Upper lobe of left lung (tissue), 6 donors: Measurements from ENCODE around the gene CNPY4. TPM values are rescaled to one million over a fixed set of nuclear protein-coding genes. Genes with fewer than 3 reads are reported as not detected.

Source experiments
- ATAC-seq, 2 donors: fragments of 200-7000 bp; cut with Tn5 transposase; one replicate each; pipeline ENCODE4 v1.9.1; 2022; ENCODE audit warnings: mild to moderate bottlenecking in 2 of 2, moderate library complexity in 2 of 2; ENCODE audit not compliant: low FRiP score in 2 of 2
- DNase-seq, 2 donors: peaks; one replicate each; pipeline ENCODE4 v3.0.0-alpha.2; 2019 to 2020
- H3K27ac ChIP-seq, 4 donors: fragments of 200-600 bp; sonication (generic); one replicate each; pipeline ENCODE4 v1.5.1; 2016 to 2019
- H3K27me3 ChIP-seq, 4 donors: fragments of 200-600 bp; sonication (generic); one replicate each; pipeline ENCODE4 v1.5.1; 2017 to 2019
- H3K36me3 ChIP-seq, 4 donors: fragments of 200-600 bp; sonication (generic); one replicate each; pipeline ENCODE4 v1.5.1; 2016 to 2019
- H3K4me1 ChIP-seq, 4 donors: fragments of 200-600 bp; sonication (generic); one replicate each; pipeline ENCODE4 v1.5.1; 2018 to 2019
- H3K4me3 ChIP-seq, 4 donors: fragments of 200-600 bp; sonication (generic); one replicate each; pipeline ENCODE4 v1.5.1; 2017 to 2019; ENCODE audit warnings: mild to moderate bottlenecking in 2 of 4, moderate library complexity in 1 of 4
- H3K9me3 ChIP-seq, 4 donors: fragments of 200-600 bp; sonication (generic); one replicate each; pipeline ENCODE4 v1.5.1; 2018 to 2019
- EP300 ChIP-seq, 4 donors: sonication (generic); formaldehyde crosslinking; IDR thresholded peaks; one replicate each; pipeline ENCODE4 v1.5.1; 2017; ENCODE audit warnings: antibody characterized with exemption in 4 of 4, control low read depth in 2 of 4
- POLR2A ChIP-seq, 4 donors: fragments of 450-650 bp; IDR thresholded peaks; one replicate each; pipeline ENCODE4 v1.5.1; 2016 to 2017; ENCODE audit warnings: antibody characterized with exemption in 4 of 4, mild to moderate bottlenecking in 2 of 4
- POLR2AphosphoS5 ChIP-seq, 2 donors: sonication (generic); formaldehyde crosslinking; IDR thresholded peaks; one replicate each; pipeline ENCODE4 v1.5.1; 2017; ENCODE audit warnings: antibody characterized with exemption in 2 of 2
- WGBS, 2 donors: methylation state at CpG; one replicate each; pipeline ENCODE4 v1.1.5; 2017 to 2018; 5-methylcytosine and 5-hydroxymethylcytosine counted together
- total RNA-seq, 6 donors: library from RNA; depleted of rRNA in 4 of 6; stranded (reverse); fragments of >200 nt in 4 of 6; gene quantifications; one replicate each; pipeline versions ENCODE4 v1.1.0 to v1.2.1, GENCODE V29; 2016 to 2021
- TF ChIP-seq, protein P1 (sequence below), 6 experiments: fragments of 450-650 bp in 4 of 6; fragments of 200-600 bp in 2 of 6; sonication (generic) in 2 of 6; IDR thresholded peaks; one replicate each; pipeline ENCODE4 v1.5.1; 2016 to 2019; ENCODE audit warnings: antibody characterized with exemption in 6 of 6
- donor health status: DM: no; HTN: no; CAD: no; lungs with moderate emphysema.
- donor health status: DM: no; HTN: yes; CAD: no; lungs with severe emphysema.

Gene CNPY4
- total RNA-seq, 6 donors from 2014 or later, result 2.9 to 14.6 (median 6.5) TPM

DNA sequence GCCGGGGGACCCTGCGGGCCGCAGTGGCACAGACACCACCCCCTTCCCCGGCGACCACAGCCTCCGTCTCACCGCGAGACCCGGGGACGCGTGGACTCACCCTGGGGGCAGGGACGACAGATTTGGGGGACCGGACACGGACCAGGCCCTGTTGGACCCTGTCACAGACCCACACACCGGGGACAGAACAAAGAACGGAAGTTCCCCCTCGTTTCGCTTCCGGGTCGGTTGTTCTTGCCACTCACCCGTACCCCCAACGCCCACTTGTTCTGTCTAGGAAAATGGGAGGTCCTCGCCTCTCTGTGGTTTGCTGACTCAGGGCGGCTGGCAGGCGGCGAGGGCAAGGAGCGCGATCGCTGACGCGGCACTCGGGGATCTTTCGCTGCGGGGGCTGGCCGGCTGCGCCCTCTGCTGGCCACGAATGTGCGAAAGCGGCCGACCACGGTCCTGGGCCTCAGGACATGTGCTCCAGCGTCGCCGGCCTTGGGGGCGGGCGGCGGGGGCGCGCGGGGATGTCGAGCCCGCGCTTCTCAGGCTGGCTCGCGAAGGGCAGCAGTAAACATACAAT, 37.8 kb upstream of the CNPY4 start, which contains the start of gene ZNF3:
Gene ZNF3 (minus strand): TSS at position 189 of the 568 bp plus-strand sequence. CDS start 4,366 bp downstream, outside the sequence.
- 2% methylated on average over 16 to 30 of the region's 55 CpGs for WGBS, 2 donors
- Histone ChIP-seq H3K27ac (peak within 1 kb of the TSS; percentile 84 to 94 (median 88)), H3K27me3 (no peaks in the 10 kb centered on the region), H3K4me1 (peaks cover 19 to 39% (median 24%) of the 10 kb centered on the region in 4 donors), H3K36me3 (peaks cover 3 to 32% (median 10%) of the 10 kb centered on the region in 4 donors), H3K9me3 (no peaks in the 10 kb centered on the region), H3K4me3 (peak within 1 kb of the TSS; percentile 59 to 87 (median 82))
- TF ChIP-seq POLR2A (IDR thresholded peaks at IDR 0.05) (peak in 3 of 4 donors; percentile 72 to 77 (median 73)), POLR2AphosphoS5 (IDR thresholded peaks at IDR 0.05) (peak; percentile 87 to 93), EP300 (IDR thresholded peaks at IDR 0.05) (peak in 2 of 4 donors; percentile 10 to 76)
- TF ChIP-seq, protein P1, sequence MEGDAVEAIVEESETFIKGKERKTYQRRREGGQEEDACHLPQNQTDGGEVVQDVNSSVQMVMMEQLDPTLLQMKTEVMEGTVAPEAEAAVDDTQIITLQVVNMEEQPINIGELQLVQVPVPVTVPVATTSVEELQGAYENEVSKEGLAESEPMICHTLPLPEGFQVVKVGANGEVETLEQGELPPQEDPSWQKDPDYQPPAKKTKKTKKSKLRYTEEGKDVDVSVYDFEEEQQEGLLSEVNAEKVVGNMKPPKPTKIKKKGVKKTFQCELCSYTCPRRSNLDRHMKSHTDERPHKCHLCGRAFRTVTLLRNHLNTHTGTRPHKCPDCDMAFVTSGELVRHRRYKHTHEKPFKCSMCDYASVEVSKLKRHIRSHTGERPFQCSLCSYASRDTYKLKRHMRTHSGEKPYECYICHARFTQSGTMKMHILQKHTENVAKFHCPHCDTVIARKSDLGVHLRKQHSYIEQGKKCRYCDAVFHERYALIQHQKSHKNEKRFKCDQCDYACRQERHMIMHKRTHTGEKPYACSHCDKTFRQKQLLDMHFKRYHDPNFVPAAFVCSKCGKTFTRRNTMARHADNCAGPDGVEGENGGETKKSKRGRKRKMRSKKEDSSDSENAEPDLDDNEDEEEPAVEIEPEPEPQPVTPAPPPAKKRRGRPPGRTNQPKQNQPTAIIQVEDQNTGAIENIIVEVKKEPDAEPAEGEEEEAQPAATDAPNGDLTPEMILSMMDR (IDR thresholded peaks at IDR 0.05), result peak; percentile 84 to 98 (median 97)
- ATAC-seq, result peak; percentile 98
- DNase-seq, result peak; percentile 99

DNA sequence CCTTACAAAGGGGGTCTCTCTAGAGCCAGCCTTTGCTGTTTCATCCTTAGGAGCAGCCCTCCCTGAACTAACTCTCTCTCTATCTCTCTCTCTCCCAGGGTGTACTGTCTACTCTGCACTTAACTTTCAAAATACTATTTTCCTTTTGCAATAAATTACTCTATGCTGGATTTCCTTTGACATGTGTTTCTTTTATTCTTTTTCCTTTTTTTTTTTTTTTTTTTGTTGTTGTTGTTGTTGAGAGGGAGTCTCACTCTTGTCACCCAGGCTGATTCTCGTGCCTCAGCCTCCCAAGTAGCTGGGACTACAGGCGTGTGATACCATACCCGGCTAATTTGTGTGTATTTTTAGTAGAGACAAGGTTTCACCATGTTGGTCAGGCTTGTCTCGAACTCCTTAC, 36.5 kb upstream of the CNPY4 start:
- ATAC-seq (no peak), DNase-seq (no peak)
- peaks cover 0 to 20% (median 3%) of the 10 kb centered on the region in 4 donors for H3K36me3 ChIP-seq
- H3K4me1 ChIP-seq, result peaks cover 20 to 41% (median 25%) of the 10 kb centered on the region in 4 donors
- peak overlapping the region in 1 of 4 donors; percentile 80 for H3K4me3 ChIP-seq
- H3K9me3 ChIP-seq, result no peaks in the 10 kb centered on the region
- peak overlapping the region in 1 of 4 donors; percentile 43 for H3K27ac ChIP-seq
- TF ChIP-seq EP300 (IDR thresholded peaks at IDR 0.05) (no peak), POLR2AphosphoS5 (IDR thresholded peaks at IDR 0.05) (no peak), POLR2A (IDR thresholded peaks at IDR 0.05) (no peak)
- TF ChIP-seq, protein P1 (IDR thresholded peaks at IDR 0.05), result no peak
- WGBS, 2 donors, result 57 to 62% methylated on average over 4 of the region's 4 CpGs
- H3K27me3 ChIP-seq, result no peaks in the 10 kb centered on the region

DNA sequence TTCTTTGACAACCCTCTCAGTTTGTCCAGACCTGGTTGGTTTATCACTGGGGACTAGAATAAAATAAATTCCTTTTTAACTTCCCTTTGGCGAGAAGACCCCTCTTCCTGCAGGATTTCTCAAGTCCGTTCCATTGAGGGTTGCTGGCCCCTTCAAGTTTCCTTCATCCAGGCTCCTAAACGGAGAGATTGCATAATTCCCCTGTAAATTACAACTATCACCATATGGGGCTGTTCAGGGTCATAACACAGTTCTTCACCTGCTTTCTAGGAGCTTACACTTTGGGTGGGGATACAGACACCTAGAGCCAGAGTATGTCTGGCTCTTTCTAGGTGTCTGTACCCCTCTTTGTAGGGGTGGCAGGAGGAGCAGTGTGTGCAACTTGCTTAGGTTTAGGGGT, 33.9 kb upstream of the CNPY4 start:
- no peak overlapping the region for H3K4me3 ChIP-seq
- peaks cover 21 to 39% (median 30%) of the 10 kb centered on the region in 4 donors for H3K4me1 ChIP-seq
- DNase-seq (no peak), ATAC-seq (no peak)
- peaks cover 0 to under 1% (median under 1%) of the 10 kb centered on the region in 4 donors for H3K36me3 ChIP-seq
- no peaks in the 10 kb centered on the region for H3K9me3 ChIP-seq
- WGBS, 2 donors, result 31 to 52% methylated on average over 3 of the region's 3 CpGs
- H3K27me3 ChIP-seq, result no peaks in the 10 kb centered on the region
- H3K27ac ChIP-seq, result no peak overlapping the region
- TF ChIP-seq EP300 (IDR thresholded peaks at IDR 0.05) (no peak), POLR2A (IDR thresholded peaks at IDR 0.05) (no peak), POLR2AphosphoS5 (IDR thresholded peaks at IDR 0.05) (no peak)
- TF ChIP-seq, protein P1 (IDR thresholded peaks at IDR 0.05), result no peak

DNA sequence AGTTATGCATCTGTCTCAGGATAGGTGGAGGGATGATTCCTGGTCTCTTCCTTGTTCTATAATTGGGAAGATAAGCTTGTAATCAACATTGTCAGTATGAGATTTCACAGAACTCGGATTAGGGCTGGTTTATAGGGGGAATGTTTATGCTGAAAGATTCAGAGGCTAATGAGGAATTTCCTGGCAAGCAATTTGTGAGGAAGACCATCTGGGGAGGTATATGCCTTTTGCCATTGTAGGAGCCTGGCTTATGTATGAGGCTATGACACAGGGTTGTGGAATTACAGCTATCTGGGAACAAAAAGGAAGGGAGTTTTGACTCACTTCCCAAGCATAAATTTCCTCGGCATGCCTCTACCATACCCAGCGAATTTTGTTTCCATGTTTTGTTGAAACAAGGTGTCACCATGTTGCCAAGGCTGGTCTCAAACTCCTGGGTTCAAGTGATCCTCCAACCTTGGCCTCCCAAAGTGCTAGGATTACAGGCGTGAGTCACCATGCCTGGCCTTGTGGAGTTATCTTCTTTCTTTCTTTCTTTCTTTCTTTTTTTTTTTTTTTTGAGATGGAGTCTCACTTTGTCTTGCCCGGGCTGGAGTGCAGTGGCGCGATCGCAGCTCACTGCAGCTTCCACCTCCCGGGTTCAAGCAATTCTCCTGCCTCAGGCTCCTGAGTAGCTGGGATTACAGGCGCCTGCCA, 32.2 kb upstream of the CNPY4 start:
- Histone ChIP-seq H3K4me3 (no peak overlapping the region), H3K4me1 (peaks cover 17 to 28% (median 21%) of the 10 kb centered on the region in 4 donors), H3K27me3 (no peaks in the 10 kb centered on the region), H3K9me3 (no peaks in the 10 kb centered on the region), H3K36me3 (peaks cover 14 to 18% (median 17%) of the 10 kb centered on the region in 4 donors), H3K27ac (no peak overlapping the region)
- 84 to 86% methylated on average over 10 of the region's 10 CpGs for WGBS, 2 donors
- ATAC-seq (no peak), DNase-seq (no peak)
- TF ChIP-seq POLR2A (IDR thresholded peaks at IDR 0.05) (no peak), EP300 (IDR thresholded peaks at IDR 0.05) (no peak), POLR2AphosphoS5 (IDR thresholded peaks at IDR 0.05) (no peak)
- TF ChIP-seq, protein P1 (IDR thresholded peaks at IDR 0.05), result no peak
